Skeletal muscle tissue (tissue), 4 donors: ENCODE measurements around the gene RAB32. TPM values are rescaled to one million over a fixed set of nuclear protein-coding genes. Genes with fewer than 3 reads are reported as not detected.

ENCODE experiments used
- H3K27ac ChIP-seq: one replicate; pipeline ENCODE4 v1.7.0; 2013; ENCODE audit warnings: mild to moderate bottlenecking, low read depth, low read length, inconsistent platforms
- H3K27me3 ChIP-seq, 3 donors: one replicate each; pipeline ENCODE4 v1.7.0; 2013; ENCODE audit warnings: low read length in 3 of 3; ENCODE audit not compliant: control insufficient read depth in 3 of 3, insufficient read depth in 3 of 3
- H3K36me3 ChIP-seq, 3 donors: one replicate each; pipeline ENCODE4 v1.7.0; 2013; ENCODE audit warnings: low read length in 3 of 3; ENCODE audit not compliant: control insufficient read depth in 3 of 3, insufficient read depth in 3 of 3
- H3K4me1 ChIP-seq, 3 donors: one replicate each; pipeline ENCODE4 v1.7.0; 2013; ENCODE audit warnings: low read length in 3 of 3, mild to moderate bottlenecking in 3 of 3; ENCODE audit not compliant: control insufficient read depth in 3 of 3, insufficient read depth in 3 of 3
- H3K4me3 ChIP-seq, 3 donors: one replicate each; pipeline ENCODE4 v1.7.0; 2013; ENCODE audit warnings: low read length in 3 of 3
- H3K9ac ChIP-seq, 3 donors: one replicate each; pipeline ENCODE4 v1.7.0; 2013; ENCODE audit warnings: low read length in 3 of 3, mild to moderate bottlenecking in 3 of 3, moderate library complexity in 2 of 3, low read depth in 1 of 3
- H3K9me3 ChIP-seq, 3 donors: one replicate each; pipeline ENCODE4 v1.7.0; 2013; ENCODE audit warnings: low read length in 3 of 3; ENCODE audit not compliant: control insufficient read depth in 3 of 3
- total RNA-seq: library from RNA; depleted of rRNA; stranded (reverse); fragments of >200 nt; gene quantifications from one replicate; pipeline ENCODE4 v1.2.3, GENCODE V29; 2014
- donor health status: Osteomylitis.

The RAB32 gene
- total RNA-seq: 35.5 TPM

DNA sequence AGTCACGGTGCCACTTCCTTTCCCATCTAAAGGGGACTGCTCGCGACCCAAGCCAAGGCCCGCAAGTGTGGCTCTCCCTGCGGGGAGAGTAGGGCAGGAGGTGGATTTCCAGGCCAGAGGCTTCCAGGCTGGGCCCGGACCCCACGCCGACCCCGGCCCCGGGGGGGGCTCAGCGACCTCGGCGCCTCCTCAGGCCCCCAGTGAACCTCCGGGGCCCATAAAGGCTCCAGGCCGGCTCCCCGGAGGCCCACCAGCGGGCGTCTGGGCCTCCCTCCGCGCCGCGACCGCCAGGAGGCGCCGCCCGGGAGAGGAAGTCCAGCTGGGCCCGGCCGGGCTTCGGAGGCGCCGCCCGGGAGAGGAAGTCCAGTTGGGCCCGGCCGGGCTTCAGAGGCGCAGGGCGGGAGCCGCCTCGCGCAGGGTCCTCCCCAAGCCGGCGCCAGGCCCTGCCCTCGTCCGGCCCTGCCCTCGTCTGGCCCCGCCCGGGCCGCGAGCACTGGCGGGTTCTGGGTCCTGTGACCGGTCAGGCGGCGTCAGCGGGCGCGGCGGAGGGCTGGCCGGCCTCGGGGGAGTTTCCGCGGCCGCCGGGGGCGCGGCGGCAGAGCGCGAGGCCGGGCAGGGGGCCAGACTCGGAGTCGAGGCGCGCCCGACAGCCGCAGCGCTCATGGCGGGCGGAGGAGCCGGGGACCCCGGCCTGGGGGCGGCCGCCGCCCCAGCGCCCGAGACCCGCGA is at the start of gene RAB32:
RAB32 (plus strand) TSS at position 623 of the 729 bp plus-strand sequence; CDS start at position 662, 39 bp downstream.
- no peaks in the 10 kb centered on the region for H3K36me3 ChIP-seq
- peaks cover 0 to 7% (median 3%) of the 10 kb centered on the region in 3 donors for H3K27me3 ChIP-seq
- peaks cover 0 to 2% (median 0%) of the 10 kb centered on the region in 3 donors for H3K9me3 ChIP-seq
- peak within 1 kb of the TSS; percentile 78 to 83 (median 79) for H3K9ac ChIP-seq
- H3K4me3 ChIP-seq: peak within 1 kb of the TSS; percentile 78 to 83 (median 78)
- H3K27ac ChIP-seq: peak within 1 kb of the TSS; percentile 91
- H3K4me1 ChIP-seq: peaks cover 0 to 7% (median 3%) of the 10 kb centered on the region in 3 donors

GRCh38 chr6:146498309-146498708 is 45.3 kb upstream of the RAB32 start:
- H3K27ac ChIP-seq: no peak overlapping the region
- no peaks in the 10 kb centered on the region for H3K9me3 ChIP-seq
- H3K4me3 ChIP-seq: no peak overlapping the region
- H3K36me3 ChIP-seq: no peaks in the 10 kb centered on the region
- H3K27me3 ChIP-seq: no peaks in the 10 kb centered on the region
- H3K4me1 ChIP-seq: no peaks in the 10 kb centered on the region
- no peak overlapping the region for H3K9ac ChIP-seq

- Histone ChIP-seq H3K4me3 (no peak overlapping the region), H3K9ac (no peak overlapping the region), H3K9me3 (no peaks in the 10 kb centered on the region), H3K27me3 (no peaks in the 10 kb centered on the region), H3K4me1 (no peaks in the 10 kb centered on the region), H3K36me3 (no peaks in the 10 kb centered on the region), H3K27ac (no peak overlapping the region)
Measured at GRCh38 chr6:146503096-146503495, 40.5 kb upstream of the RAB32 start.

GRCh38 chr6:146515212-146515611 is 28.4 kb upstream of the RAB32 start:
- H3K9me3 ChIP-seq: peaks cover 0 to 2% (median 0%) of the 10 kb centered on the region in 3 donors
- H3K4me3 ChIP-seq: no peak overlapping the region
- H3K4me1 ChIP-seq: no peaks in the 10 kb centered on the region
- H3K27ac ChIP-seq: no peak overlapping the region
- no peaks in the 10 kb centered on the region for H3K27me3 ChIP-seq
- H3K36me3 ChIP-seq: no peaks in the 10 kb centered on the region
- no peak overlapping the region for H3K9ac ChIP-seq

- Histone ChIP-seq H3K4me1 (no peaks in the 10 kb centered on the region), H3K36me3 (no peaks in the 10 kb centered on the region), H3K9ac (no peak overlapping the region), H3K27me3 (no peaks in the 10 kb centered on the region), H3K4me3 (no peak overlapping the region), H3K27ac (no peak overlapping the region), H3K9me3 (no peaks in the 10 kb centered on the region)
Measured at GRCh38 chr6:146526192-146526591, 17.4 kb upstream of the RAB32 start.

- no peak overlapping the region for H3K27ac ChIP-seq
- no peaks in the 10 kb centered on the region for H3K9me3 ChIP-seq
- H3K9ac ChIP-seq: no peak overlapping the region
- no peak overlapping the region for H3K4me3 ChIP-seq
- no peaks in the 10 kb centered on the region for H3K27me3 ChIP-seq
- H3K4me1 ChIP-seq: no peaks in the 10 kb centered on the region
- H3K36me3 ChIP-seq: no peaks in the 10 kb centered on the region
Measured at GRCh38 chr6:146532702-146533101, 10.9 kb upstream of the RAB32 start.

DNA sequence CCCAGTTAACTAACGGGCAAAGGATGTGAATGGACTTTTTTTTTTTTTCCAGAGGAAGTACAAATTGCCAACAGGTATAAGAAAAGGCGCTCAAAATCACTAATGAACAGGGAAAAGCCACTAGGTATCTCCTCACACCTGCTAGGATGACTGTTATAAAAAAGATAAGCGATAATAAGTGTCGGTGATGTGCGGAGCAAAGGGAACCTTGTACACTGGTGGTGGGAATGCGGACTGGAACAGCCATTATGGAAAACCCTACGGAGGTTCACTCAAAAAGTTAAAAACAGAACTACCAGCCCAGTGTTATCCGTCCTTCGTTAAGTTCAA is 787 bp upstream of the RAB32 start:
- Histone ChIP-seq H3K4me3 (peak overlapping the region; percentile 42 to 63 (median 55)), H3K27ac (peak overlapping the region; percentile 78), H3K27me3 (peaks cover 0 to 7% (median 3%) of the 10 kb centered on the region in 3 donors), H3K4me1 (peaks cover 0 to 7% (median 3%) of the 10 kb centered on the region in 3 donors), H3K36me3 (no peaks in the 10 kb centered on the region), H3K9me3 (peaks cover 0 to 2% (median 0%) of the 10 kb centered on the region in 3 donors), H3K9ac (peak overlapping the region; percentile 52 to 77 (median 73))

- Histone ChIP-seq H3K9ac (peak overlapping the region; percentile 78 to 83 (median 79)), H3K4me1 (peaks cover 0 to 7% (median 3%) of the 10 kb centered on the region in 3 donors), H3K9me3 (peaks cover 0 to 2% (median 0%) of the 10 kb centered on the region in 3 donors), H3K27me3 (peaks cover 0 to 7% (median 3%) of the 10 kb centered on the region in 3 donors), H3K4me3 (peak overlapping the region; percentile 78 to 83 (median 78)), H3K36me3 (no peaks in the 10 kb centered on the region), H3K27ac (peak overlapping the region; percentile 91)
Measured at GRCh38 chr6:146543940-146544615, 445 bp downstream of the RAB32 start.

DNA sequence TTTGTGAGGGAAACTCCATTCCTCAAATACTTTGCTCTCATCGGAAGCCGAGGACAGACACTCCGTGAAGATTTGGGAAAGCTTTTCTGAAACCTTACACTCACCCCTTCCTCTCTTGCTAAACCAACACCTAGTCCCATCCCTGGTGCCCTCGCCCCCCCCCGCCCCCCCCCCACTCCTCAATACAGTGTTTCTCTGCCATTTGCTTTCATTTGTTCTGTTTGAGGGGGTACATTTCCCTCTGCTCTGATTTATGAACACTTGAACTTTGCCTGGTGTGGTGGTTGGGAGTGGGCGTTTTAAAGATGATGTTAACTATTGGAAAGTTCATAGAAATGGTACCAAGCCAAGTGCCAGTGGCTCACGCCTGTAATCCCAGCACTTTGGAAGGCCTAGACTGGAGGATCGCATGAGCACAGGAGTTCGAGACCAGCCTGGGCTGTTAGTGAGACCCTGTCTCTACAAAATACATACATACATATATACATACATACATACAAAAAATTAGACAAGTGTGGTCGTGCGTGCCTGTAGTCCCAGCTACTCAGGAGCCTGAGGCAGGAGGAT is 1.1 kb downstream of the RAB32 start:
- peak overlapping the region; percentile 78 to 83 (median 79) for H3K9ac ChIP-seq
- H3K27me3 ChIP-seq: peaks cover 0 to 7% (median 3%) of the 10 kb centered on the region in 3 donors
- H3K27ac ChIP-seq: peak overlapping the region; percentile 91
- peaks cover 0 to 7% (median 3%) of the 10 kb centered on the region in 3 donors for H3K4me1 ChIP-seq
- peak overlapping the region; percentile 78 to 83 (median 78) for H3K4me3 ChIP-seq
- no peaks in the 10 kb centered on the region for H3K36me3 ChIP-seq
- peaks cover 0 to 2% (median 0%) of the 10 kb centered on the region in 3 donors for H3K9me3 ChIP-seq
